Right ventricle myocardium superior (tissue), 1 donor: ENCODE data around the gene CTNND1. TPM values are rescaled to one million over a fixed set of nuclear protein-coding genes. Genes with fewer than 3 reads are reported as not detected.
A peak's percentile ranks its signal among the peaks of the same experiment; 100 is the strongest.
"Not testable (repeated sequence)": the region's sequence is repeated elsewhere in the genome, so short reads cannot be mapped to it uniquely, and the experiment has no call there.

Experiments
- ATAC-seq: fragments of 200-7000 bp; cut with Tn5 transposase; one replicate; pipeline ENCODE4 v1.9.1; 2020; ENCODE audit warnings: mild to moderate bottlenecking; ENCODE audit not compliant: poor library complexity
- DNase-seq: peaks from one replicate; pipeline ENCODE4 v3.0.0-alpha.2; 2020
- intact Hi-C: fragments of 100-400 bp; cut with DNase I; formaldehyde crosslinking; loops from one replicate; pipeline ENCODE4 v1.11.2; 2022
- total RNA-seq: library from RNA; stranded (reverse); fragmentation: NEBNext Ultra II Directional; extraction: Animal tissue kit (Norgen Biotek cat#: 25700); gene quantifications from one replicate; pipeline ENCODE4 v1.2.1, GENCODE V29; 2021
- donor health status: DM: no; HTN: yes; CAD: no; lungs with severe emphysema.

CTNND1 gene
- total RNA-seq, 1 donor from 2014 or later, result 66.5 TPM

DNA sequence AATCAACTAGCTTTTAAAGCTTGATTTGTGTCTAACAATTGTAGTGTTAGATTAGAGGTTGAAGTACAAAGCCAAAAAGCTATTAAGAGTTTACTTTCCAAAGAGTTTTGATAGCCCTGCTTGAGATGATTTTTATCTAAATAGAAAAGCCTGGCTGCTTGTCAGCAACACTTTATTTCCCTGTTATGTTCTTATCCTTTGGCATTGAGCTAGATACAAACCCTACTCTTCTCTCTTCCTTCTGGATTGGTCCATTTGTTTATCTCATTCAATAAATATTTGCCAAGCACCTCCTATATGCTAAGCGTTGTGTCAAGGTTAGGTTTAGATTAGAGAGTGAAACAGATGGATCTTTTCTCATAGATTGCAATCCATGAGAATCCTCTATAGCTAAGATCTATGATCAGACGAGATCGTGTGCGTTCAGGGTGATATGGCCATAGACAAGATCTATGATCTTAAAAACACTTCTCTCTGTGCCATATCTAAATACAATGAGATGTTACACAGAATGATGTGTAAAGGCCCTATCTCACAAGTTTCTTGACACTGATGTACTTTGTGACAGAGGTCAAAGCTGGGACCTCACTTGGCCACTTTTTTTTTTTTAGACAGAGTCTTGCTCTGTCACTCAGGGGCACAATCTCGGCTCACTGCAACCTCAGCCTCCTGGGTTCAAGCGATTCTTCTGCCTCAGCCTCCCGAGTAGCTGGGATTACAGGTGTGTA is 57.8 kb downstream of the CTNND1 start:
- intact Hi-C loops, result no loop called here
- DNase-seq (no peak), ATAC-seq (peak; percentile 25)

DNA sequence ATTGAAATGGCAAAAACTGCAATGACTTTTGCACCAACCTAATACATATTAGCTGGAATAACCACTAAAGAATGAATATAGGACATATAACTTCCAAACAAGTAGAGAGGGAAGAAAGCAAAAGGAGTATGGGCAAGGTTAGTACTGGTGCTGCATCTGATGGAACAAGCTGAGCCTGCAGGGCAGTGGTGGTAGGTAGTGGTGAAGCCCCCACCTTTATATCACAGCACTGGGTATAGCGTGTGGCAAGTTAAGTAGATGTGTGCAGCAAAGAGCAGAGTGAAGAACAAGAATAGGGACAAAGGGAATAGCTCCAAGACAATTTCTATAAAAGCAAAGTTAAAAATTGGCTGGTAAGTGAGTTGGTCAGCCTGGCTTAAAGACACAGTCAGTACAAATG is 62.3 kb downstream of the CTNND1 start:
- ATAC-seq (no peak), DNase-seq (no peak)
- intact Hi-C loops, result no loop called here

DNA sequence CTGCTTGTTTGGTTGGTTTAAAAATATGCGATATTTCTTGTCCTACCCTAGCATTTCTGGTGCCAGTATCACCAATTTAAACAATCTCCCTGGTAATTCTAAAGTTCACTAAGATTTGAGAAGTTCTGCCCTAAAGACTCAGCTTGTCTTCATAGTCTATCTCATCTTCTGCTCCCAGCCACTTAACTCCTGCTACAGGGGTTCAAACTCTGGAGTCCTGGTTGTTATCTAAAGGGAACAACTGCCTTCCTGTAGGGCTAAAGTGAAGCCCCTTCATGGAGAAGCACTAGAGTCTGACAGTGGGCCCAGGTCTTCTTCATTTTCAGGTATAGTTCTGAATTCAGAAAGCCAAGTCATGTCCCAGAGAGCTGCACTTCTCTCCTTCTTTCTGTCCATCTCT is 73.2 kb downstream of the CTNND1 start:
- ATAC-seq (no peak), DNase-seq (no peak)
- intact Hi-C loops, result no loop called here

DNA sequence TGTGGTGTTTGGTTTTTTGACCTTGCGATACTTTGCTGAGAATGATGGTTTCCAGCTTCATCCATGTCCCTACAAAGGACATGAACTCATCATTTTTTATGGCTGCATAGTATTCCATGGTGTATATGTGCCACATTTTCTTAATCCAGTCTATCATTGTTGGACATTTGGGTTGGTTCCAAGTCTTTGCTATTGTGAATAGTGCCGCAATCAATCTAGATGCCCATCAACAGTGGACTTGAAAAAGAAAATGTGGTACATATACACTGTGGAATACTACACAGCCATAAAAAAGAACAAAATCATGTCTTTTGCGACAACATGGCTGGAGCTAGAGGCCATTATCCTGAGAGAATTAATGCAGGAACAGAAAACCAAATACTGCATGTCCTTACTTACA is 77.0 kb downstream of the CTNND1 start:
- intact Hi-C loops, ATAC-seq, DNase-seq: not testable (repeated sequence)

DNA sequence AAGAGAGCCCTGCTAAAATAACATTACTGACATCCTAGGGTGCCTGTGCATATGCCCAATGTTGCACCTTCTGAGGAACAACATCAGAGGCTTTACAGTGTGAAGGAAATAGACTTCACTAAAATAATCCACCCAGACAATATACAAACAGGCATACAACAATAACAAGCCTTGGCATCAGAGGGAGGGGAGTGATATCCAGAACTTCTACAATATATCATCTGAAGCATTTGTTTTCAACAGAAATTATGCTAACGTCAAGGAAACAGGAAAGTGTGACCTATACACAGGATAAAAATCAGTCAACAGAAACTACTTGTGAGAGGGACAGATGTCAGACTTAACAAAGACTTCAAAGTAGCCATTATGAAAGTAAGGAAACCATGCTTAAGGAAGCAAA is 81.3 kb downstream of the CTNND1 start:
- ATAC-seq (no peak), DNase-seq (no peak)
- intact Hi-C loops, result no loop called here

DNA sequence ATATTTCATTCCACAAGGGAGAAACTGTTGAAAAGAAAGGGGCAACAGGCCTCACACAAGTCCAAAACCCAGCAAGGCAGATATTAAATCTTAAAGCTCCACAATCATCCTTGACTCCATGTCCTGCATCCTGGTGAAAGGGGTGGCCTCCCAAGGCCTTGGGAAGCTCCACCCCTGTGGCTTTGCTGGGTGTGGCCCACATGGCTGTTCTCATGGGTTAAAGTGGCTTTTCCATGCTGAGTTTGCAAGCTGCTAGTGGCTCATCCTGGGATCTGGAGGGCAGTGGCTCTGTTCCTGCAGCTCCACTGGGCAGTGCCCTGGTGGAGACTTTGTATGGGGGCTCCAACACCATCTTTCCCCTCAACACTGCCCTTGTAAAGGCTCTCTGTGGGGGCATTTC is 106.4 kb downstream of the CTNND1 start:
- DNase-seq, result no peak
- intact Hi-C loops, result no loop called here
- no peak for ATAC-seq

DNA sequence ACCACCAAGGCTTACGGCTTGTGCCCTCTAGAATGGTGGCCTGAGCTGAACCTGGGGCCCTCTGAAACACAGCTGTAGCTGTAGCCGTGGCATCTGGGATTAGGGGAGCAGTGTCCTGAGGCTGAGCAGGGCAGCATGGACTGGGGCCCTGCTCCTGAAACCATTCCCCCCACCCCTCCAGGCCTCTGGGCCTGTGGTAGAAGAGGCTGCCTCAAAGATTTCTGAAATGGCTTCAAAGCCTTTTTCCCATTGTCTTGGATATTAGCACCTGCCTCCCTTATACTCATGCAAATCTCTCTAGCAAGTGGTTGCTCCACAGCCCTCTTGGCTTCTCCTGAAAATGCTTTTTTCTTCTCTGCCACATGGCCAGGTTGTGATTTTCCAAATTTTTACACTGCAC is 106.9 kb downstream of the CTNND1 start:
- DNase-seq (no peak), ATAC-seq (no peak)
- intact Hi-C loops, result no loop called here

Other genes with a start within 250 kb of the CTNND1 start
- 5.4 TPM for gene SLC43A1, start 246.1 kb upstream of the CTNND1 start, total RNA-seq
- 64.8 TPM for gene TIMM10, start 231.0 kb upstream of the CTNND1 start, total RNA-seq
- gene SMTNL1, start 224.2 kb upstream of the CTNND1 start, total RNA-seq, result not detected
- 15.1 TPM for gene UBE2L6, start 194.1 kb upstream of the CTNND1 start, total RNA-seq
- 118 TPM for gene SERPING1, start 164.1 kb upstream of the CTNND1 start, total RNA-seq
- 0.54 TPM for gene YPEL4, start 111.9 kb upstream of the CTNND1 start, total RNA-seq
- gene CLP1, start 104.0 kb upstream of the CTNND1 start, total RNA-seq, result 6.3 TPM
- 43.7 TPM for gene ZDHHC5, start 93.7 kb upstream of the CTNND1 start, total RNA-seq
- gene MED19, start 49.6 kb upstream of the CTNND1 start, total RNA-seq, result 7.7 TPM
- gene TMX2, start 49.2 kb upstream of the CTNND1 start, total RNA-seq, result 56.6 TPM
- gene SELENOH, start 20.3 kb upstream of the CTNND1 start, total RNA-seq, result 88.4 TPM
- not detected for gene BTBD18, start 10.0 kb upstream of the CTNND1 start, total RNA-seq